Ishikawa (cell line): ENCODE results near the gene RGS9BP.

ENCODE experiments used
- EP300 ChIP-seq: IDR thresholded peaks from 2 replicates; pipeline ENCODE4 v1.6.1; 2012; ENCODE audit warnings: borderline replicate concordance
- RAD21 ChIP-seq: IDR thresholded peaks from 2 replicates; pipeline ENCODE4 v1.6.1; 2012; ENCODE audit warnings: low read depth
- USF1 ChIP-seq: IDR thresholded peaks from 2 replicates; pipeline ENCODE4 v1.6.1; 2012
- TF ChIP-seq, protein P1 (sequence below): IDR thresholded peaks from 2 replicates; pipeline ENCODE4 v1.6.1; 2012

DNA sequence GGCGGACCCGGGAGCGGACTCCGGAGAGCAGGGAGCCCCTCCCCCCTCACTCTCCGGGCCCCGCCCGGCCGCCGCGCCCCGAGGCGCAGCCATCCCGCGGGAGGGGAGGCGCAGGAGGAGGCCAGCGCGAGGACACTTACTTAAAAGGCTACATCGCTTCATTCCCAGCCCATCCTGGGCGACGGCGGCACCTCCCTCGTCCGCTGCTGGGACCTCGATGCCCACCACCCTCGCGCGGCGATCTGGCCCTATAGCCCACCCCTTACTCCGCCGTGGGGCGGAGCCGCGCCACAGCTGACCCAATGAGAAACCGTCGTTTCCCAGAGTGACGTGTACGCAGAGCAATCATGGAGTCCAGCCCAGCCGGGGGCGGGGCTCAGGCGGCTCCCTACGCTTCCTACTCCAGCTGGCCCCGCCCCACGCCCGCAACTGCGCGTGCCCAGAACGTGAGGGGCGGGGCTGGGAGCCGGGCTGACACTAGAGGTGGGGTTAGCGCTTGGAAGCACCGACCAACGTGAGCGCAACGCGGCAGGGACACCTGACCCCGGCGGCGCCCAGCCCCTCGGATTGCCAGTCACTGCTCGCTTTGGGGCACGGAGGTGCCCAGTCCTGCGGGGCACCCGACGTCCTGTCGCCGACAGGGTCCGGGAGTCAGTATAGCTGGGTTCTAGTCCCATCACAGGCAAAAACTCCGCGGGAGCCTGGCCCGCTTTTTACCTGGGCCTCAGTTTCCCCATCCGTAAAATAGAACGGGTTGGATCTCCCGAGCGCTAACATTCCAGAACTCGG, 523 bp upstream of the RGS9BP start, which contains the start of gene ANKRD27:
- TF ChIP-seq USF1 (no peak), EP300 (peak; percentile 6; the same call in 1 of the 2 replicates), RAD21 (no peak)
- TF ChIP-seq, protein P1, sequence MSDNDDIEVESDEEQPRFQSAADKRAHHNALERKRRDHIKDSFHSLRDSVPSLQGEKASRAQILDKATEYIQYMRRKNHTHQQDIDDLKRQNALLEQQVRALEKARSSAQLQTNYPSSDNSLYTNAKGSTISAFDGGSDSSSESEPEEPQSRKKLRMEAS = peak; percentile 78
